Naive B cell (primary cell): ENCODE results near the gene CCT6A. TPM values are rescaled to one million over a fixed set of nuclear protein-coding genes. Genes with fewer than 3 reads are reported as not detected.
"Not testable (repeated sequence)": the region's sequence is repeated elsewhere in the genome, so short reads cannot be mapped to it uniquely, and the experiment has no call there.

Source experiments
- ATAC-seq, 2 donors: fragments of 150-1000 bp; cut with Tn5 transposase; 2 replicates each; pipeline ENCODE4 v1.10.0; 2021; ENCODE audit warnings: low read depth in 2 of 2, mild to moderate bottlenecking in 2 of 2, moderate library complexity in 2 of 2
- DNase-seq: peaks from one replicate; pipeline ENCODE4 v3.0.0; 2022
- H3K27ac Mint-ChIP-seq, 6 donors: one replicate each; pipeline ENCODE4 v1.8.0; 2020 to 2022; ENCODE audit warnings: mild to moderate bottlenecking in 6 of 6, mixed read lengths in 6 of 6, moderate library complexity in 5 of 6, inconsistent platforms in 2 of 6
- H3K27me3 Mint-ChIP-seq, 3 donors: one replicate each; pipeline ENCODE4 v1.8.0; 2021 to 2022; ENCODE audit warnings: mixed read lengths in 3 of 3, mild to moderate bottlenecking in 1 of 3
- H3K36me3 Mint-ChIP-seq, 2 donors: one replicate each; pipeline ENCODE4 v1.8.0; 2020 to 2022; ENCODE audit warnings: mixed read lengths in 2 of 2, inconsistent platforms in 1 of 2, mild to moderate bottlenecking in 1 of 2
- H3K4me1 Mint-ChIP-seq, 3 donors: one replicate each; pipeline ENCODE4 v1.8.0; 2020 to 2022; ENCODE audit warnings: mixed read lengths in 3 of 3, inconsistent platforms in 1 of 3, mild to moderate bottlenecking in 1 of 3, moderate library complexity in 1 of 3
- H3K4me3 Mint-ChIP-seq, 8 donors: one replicate each; pipeline ENCODE4 v1.8.0; 2020 to 2022; ENCODE audit warnings: mild to moderate bottlenecking in 8 of 8, mixed read lengths in 8 of 8, moderate library complexity in 8 of 8, inconsistent platforms in 2 of 8
- H3K9me3 Mint-ChIP-seq, 7 donors: one replicate each; pipeline ENCODE4 v1.8.0; 2020 to 2022; ENCODE audit warnings: mixed read lengths in 7 of 7, mild to moderate bottlenecking in 5 of 7, inconsistent platforms in 2 of 7, moderate library complexity in 1 of 7
- polyA plus RNA-seq, 6 donors: library from polyadenylated mRNA; unstranded; fragments of 300-500 nt; fragmentation: Illumina TruSeq; gene quantifications; one replicate each; pipeline ENCODE4 v1.2.3, GENCODE V29; 2021; ENCODE audit warnings: low read depth in 6 of 6

Gene CCT6A
- polyA plus RNA-seq = 100 to 1,000 TPM in 1 of 6 donors, 10 to 100 TPM in 5; 56.1 to 102 (median 83.4) TPM

- no peaks in the 10 kb centered on the region for H3K9me3 Mint-ChIP-seq
- H3K36me3 Mint-ChIP-seq = no peaks in the 10 kb centered on the region
- DNase-seq (peak; percentile 87), ATAC-seq (peak; percentile 86 to 87)
- H3K4me1 Mint-ChIP-seq = peaks cover 5 to 31% (median 21%) of the 10 kb centered on the region in 3 donors
- peak within 1 kb of the TSS; percentile 80 to 97 (median 96) for H3K27ac Mint-ChIP-seq
- H3K4me3 Mint-ChIP-seq = peak within 1 kb of the TSS; percentile 81 to 99 (median 96)
- H3K27me3 Mint-ChIP-seq = no peaks in the 10 kb centered on the region
These were observed at the start of gene CCT6A, which contains the start of gene PSPH for GRCh38 chr7:56051339-56052191. CCT6A (plus strand) TSS chr7:56051765; CDS start chr7:56051849, 84 bp downstream. PSPH (minus strand) TSS chr7:56051444; CDS start chr7:56021212, 30,232 bp downstream.

GRCh38 chr7:56003749-56004148 lies 47.8 kb upstream of the CCT6A start:
- no peaks in the 10 kb centered on the region for H3K9me3 Mint-ChIP-seq
- no peaks in the 10 kb centered on the region for H3K27me3 Mint-ChIP-seq
- H3K4me1 Mint-ChIP-seq = peaks cover 5 to 6% (median 5%) of the 10 kb centered on the region in 3 donors
- peaks cover 0 to 5% of the 10 kb centered on the region in 2 donors for H3K36me3 Mint-ChIP-seq
- no peak for ATAC-seq
- H3K27ac Mint-ChIP-seq = no peak overlapping the region
- no peak overlapping the region for H3K4me3 Mint-ChIP-seq
- no peak for DNase-seq

GRCh38 chr7:56007167-56007652 lies 44.4 kb upstream of the CCT6A start:
- no peaks in the 10 kb centered on the region for H3K27me3 Mint-ChIP-seq
- no peaks in the 10 kb centered on the region for H3K4me1 Mint-ChIP-seq
- H3K4me3 Mint-ChIP-seq = no peak overlapping the region
- DNase-seq (no peak), ATAC-seq (no peak)
- H3K36me3 Mint-ChIP-seq = no peaks in the 10 kb centered on the region
- no peaks in the 10 kb centered on the region for H3K9me3 Mint-ChIP-seq
- peak overlapping the region in 1 of 6 donors; percentile 69 for H3K27ac Mint-ChIP-seq

- H3K36me3 Mint-ChIP-seq = no peaks in the 10 kb centered on the region
- H3K4me1 Mint-ChIP-seq = no peaks in the 10 kb centered on the region
- H3K9me3 Mint-ChIP-seq = no peaks in the 10 kb centered on the region
- ATAC-seq = no peak
- DNase-seq = no peak
- H3K27me3 Mint-ChIP-seq = no peaks in the 10 kb centered on the region
- H3K4me3 Mint-ChIP-seq = no peak overlapping the region
- H3K27ac Mint-ChIP-seq = no peak overlapping the region
These were observed 43.7 kb upstream of the CCT6A start for GRCh38 chr7:56007891-56008290.

- Mint-ChIP-seq H3K27ac (no peak overlapping the region), H3K4me3 (no peak overlapping the region)
These were observed 41.9 kb upstream of the CCT6A start for GRCh38 chr7:56009695-56010094.

GRCh38 chr7:56017015-56017414 lies 34.5 kb upstream of the CCT6A start:
- H3K27ac Mint-ChIP-seq, H3K36me3 Mint-ChIP-seq, H3K4me3 Mint-ChIP-seq, DNase-seq, H3K27me3 Mint-ChIP-seq, H3K9me3 Mint-ChIP-seq, H3K4me1 Mint-ChIP-seq, ATAC-seq: not testable (repeated sequence)

More at GRCh38 chr7:56009695-56010094, 41.9 kb upstream of the CCT6A start:
- no peaks in the 10 kb centered on the region for H3K27me3 Mint-ChIP-seq
- no peaks in the 10 kb centered on the region for H3K36me3 Mint-ChIP-seq
- H3K9me3 Mint-ChIP-seq = no peaks in the 10 kb centered on the region
- DNase-seq = no peak
- ATAC-seq = no peak
- H3K4me1 Mint-ChIP-seq = no peaks in the 10 kb centered on the region

GRCh38 chr7:56019501-56019900 lies 32.1 kb upstream of the CCT6A start:
- DNase-seq (no peak), ATAC-seq (no peak)
- Mint-ChIP-seq H3K27me3 (no peaks in the 10 kb centered on the region), H3K4me3 (no peak overlapping the region), H3K27ac (no peak overlapping the region), H3K4me1 (no peaks in the 10 kb centered on the region), H3K36me3 (no peaks in the 10 kb centered on the region), H3K9me3 (no peaks in the 10 kb centered on the region)

- Mint-ChIP-seq H3K36me3 (peaks cover 0 to 4% of the 10 kb centered on the region in 2 donors), H3K4me3 (no peak overlapping the region), H3K9me3 (peaks cover 0 to 1% (median 0%) of the 10 kb centered on the region in 7 donors), H3K27me3 (no peaks in the 10 kb centered on the region), H3K4me1 (no peaks in the 10 kb centered on the region), H3K27ac (peak overlapping the region in 1 of 6 donors; percentile 38)
- no peak for ATAC-seq
- no peak for DNase-seq
These were observed 28.1 kb upstream of the CCT6A start for GRCh38 chr7:56023500-56023899.

GRCh38 chr7:56026538-56026937 lies 25.0 kb upstream of the CCT6A start:
- H3K4me1 Mint-ChIP-seq = no peaks in the 10 kb centered on the region
- no peaks in the 10 kb centered on the region for H3K27me3 Mint-ChIP-seq
- H3K9me3 Mint-ChIP-seq = peaks cover 0 to 1% (median 0%) of the 10 kb centered on the region in 7 donors
- H3K36me3 Mint-ChIP-seq = peaks cover 0 to 4% of the 10 kb centered on the region in 2 donors
- no peak overlapping the region for H3K27ac Mint-ChIP-seq
- DNase-seq = no peak
- no peak for ATAC-seq
- no peak overlapping the region for H3K4me3 Mint-ChIP-seq

GRCh38 chr7:56028942-56029630 lies 22.5 kb upstream of the CCT6A start:
- Mint-ChIP-seq H3K4me1 (peaks cover 5 to 7% (median 7%) of the 10 kb centered on the region in 3 donors), H3K4me3 (no peak overlapping the region), H3K27me3 (no peaks in the 10 kb centered on the region), H3K36me3 (peaks cover 0 to 4% of the 10 kb centered on the region in 2 donors), H3K9me3 (peaks cover 0 to 1% (median 0%) of the 10 kb centered on the region in 7 donors), H3K27ac (no peak overlapping the region)
- DNase-seq (no peak), ATAC-seq (no peak)

- Mint-ChIP-seq H3K4me3 (no peak overlapping the region), H3K36me3 (peaks cover 0 to 4% of the 10 kb centered on the region in 2 donors), H3K4me1 (peaks cover 5 to 8% (median 7%) of the 10 kb centered on the region in 3 donors), H3K27me3 (no peaks in the 10 kb centered on the region), H3K27ac (no peak overlapping the region), H3K9me3 (peaks cover 0 to 1% (median 0%) of the 10 kb centered on the region in 7 donors)
- ATAC-seq (no peak), DNase-seq (no peak)
These were observed 21.2 kb upstream of the CCT6A start for GRCh38 chr7:56030340-56030739.

- H3K36me3 Mint-ChIP-seq, DNase-seq, H3K27me3 Mint-ChIP-seq, ATAC-seq, H3K9me3 Mint-ChIP-seq, H3K4me1 Mint-ChIP-seq: not testable (repeated sequence)
- peak overlapping the region in 1 of 6 donors; percentile 21 for H3K27ac Mint-ChIP-seq
- H3K4me3 Mint-ChIP-seq = peak overlapping the region in 2 of 8 donors; percentile 58 to 82
These were observed 20.0 kb upstream of the CCT6A start for GRCh38 chr7:56031556-56031955.

GRCh38 chr7:56032578-56032977 lies 19.0 kb upstream of the CCT6A start:
- H3K9me3 Mint-ChIP-seq, H3K27me3 Mint-ChIP-seq, H3K27ac Mint-ChIP-seq, DNase-seq, ATAC-seq, H3K4me1 Mint-ChIP-seq, H3K36me3 Mint-ChIP-seq: not testable (repeated sequence)
- peak overlapping the region in 5 of 8 donors; percentile 2 to 84 (median 56) for H3K4me3 Mint-ChIP-seq
